HG03469 (cell line): Measurements from ENCODE around the gene RBM5.
"Not testable (repeated sequence)": the region's sequence is repeated elsewhere in the genome, so short reads cannot be mapped to it uniquely, and the experiment has no call there.

ENCODE experiments used
- ATAC-seq: cut with Tn5 transposase; IDR thresholded peaks from one replicate; pipeline ENCODE4 v1.9.1; 2021; ENCODE audit warnings: mild to moderate bottlenecking, moderate library complexity, moderate number of reproducible peaks; ENCODE audit not compliant: unreplicated experiment

RBM5 gene

DNA sequence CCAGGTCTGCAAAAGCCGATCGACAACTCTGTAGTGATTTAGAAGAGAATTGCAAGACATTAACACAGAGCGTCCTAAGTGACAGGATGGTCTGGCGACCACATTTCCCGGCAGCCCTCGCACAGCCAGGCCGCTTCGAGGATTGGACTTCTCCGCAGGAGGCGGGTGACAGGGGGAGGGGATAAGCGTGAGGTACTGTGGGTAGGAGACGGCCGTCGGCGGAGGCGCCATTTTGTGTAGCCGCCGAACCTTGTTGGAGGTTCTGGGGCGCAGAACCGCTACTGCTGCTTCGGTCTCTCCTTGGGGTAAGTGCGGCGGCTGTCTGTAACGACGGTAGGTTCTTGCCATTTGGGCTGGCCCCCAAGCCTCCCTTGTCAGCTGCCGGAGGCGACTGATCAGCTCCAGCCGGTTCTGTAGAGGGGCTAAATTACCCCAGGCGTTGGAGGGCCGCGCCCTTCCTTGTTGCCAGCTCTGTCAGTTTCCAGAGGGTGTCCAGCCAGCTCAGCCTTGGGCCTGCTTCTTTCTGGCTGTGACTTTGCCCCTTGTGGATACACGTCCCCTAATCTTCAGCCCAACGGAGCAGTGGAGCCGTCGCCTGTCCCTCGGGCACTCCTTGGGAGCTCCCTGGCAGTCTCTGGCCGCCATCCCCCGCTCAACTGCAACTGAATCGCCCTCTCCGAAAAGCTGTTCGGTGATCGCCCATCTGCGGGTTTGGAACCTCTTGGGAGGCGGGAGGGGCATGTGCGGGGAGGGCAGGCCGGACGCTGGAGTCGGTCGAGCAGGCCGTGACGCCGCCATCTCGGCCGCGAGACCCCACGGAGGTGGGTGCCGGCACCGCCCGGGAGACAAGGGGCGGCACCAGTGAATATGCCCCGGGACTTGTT is at the start of gene RBM5:
Gene RBM5 (plus strand): TSS at position 195 of the 884 bp plus-strand sequence. CDS start 1,516 bp downstream, outside the sequence.
- peak; percentile 89 for ATAC-seq

DNA sequence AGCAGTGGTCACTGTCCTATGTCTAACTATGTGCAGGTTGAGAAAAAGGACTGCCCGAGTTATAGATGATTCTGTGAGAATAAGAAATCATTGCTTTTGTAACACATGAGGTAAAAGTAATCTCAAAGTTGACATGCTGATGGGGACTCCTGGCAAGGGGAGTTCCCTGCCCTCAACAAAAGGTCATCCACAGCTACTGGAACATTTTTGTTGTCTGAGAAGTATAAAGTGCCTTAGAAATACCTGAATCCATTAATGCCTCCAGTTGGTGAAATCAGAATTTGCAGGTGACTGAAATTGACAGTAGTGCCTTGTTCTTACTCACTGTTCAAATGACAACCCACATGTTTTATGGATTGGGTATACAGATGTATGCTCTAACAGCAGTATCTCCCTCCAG is 43.7 kb upstream of the RBM5 start:
- no peak for ATAC-seq

DNA sequence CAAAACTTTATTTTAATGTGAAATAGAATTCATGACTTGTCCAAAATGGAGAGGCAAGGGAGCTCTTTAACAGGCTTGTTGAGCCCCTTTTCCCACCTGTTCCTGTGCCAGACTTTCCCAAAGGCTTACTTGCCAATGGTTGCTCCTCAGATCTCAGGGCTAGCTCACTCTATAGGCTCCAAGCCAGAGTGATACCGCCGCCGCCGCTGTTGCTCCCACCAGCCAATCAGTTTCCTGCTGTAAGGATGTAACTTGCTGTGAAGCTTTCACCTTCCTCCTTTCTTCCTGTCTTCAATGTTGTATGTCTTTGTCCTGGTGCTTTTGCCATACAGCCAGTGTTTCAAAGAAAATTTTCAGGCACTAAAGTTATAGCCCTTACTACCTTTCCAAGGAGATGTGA is 41.3 kb upstream of the RBM5 start:
- ATAC-seq = no peak

DNA sequence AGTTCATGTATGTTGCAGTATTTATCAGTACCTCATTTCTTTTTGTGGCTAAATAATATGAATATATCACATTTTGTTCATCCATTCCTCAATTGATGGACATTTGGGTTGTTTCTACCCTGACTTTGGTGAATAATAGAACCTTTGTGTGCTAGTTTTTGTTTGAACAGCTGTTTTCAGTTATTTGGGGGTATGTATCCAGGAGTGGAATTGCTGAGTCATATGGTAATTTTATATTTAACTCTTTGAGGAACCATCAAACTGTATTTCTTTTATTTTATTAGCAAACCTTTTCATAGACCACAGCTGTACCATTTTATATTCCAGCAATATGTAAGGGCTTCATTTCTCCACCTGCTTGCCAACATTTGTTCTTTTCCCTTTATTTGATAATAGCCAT is 38.4 kb upstream of the RBM5 start:
- ATAC-seq = no peak

DNA sequence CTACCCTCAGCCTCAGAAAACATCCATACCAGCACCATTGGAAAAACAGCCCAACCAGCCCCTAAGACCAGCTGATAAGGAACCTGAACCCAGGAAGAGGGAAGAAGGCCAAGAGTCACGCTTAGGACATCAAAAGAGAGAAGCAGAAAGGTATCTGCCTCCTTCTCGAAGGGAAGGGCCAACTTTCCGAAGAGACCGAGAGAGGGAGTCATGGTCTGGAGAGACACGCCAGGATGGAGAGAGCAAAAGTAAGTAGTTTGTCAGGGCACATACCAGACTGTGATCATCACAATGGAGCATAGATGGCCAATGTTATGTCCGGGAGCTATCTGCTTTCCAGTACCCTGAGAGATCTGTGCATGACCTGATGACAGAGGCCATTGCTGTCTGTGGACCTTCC is 31.0 kb upstream of the RBM5 start:
- no peak for ATAC-seq

DNA sequence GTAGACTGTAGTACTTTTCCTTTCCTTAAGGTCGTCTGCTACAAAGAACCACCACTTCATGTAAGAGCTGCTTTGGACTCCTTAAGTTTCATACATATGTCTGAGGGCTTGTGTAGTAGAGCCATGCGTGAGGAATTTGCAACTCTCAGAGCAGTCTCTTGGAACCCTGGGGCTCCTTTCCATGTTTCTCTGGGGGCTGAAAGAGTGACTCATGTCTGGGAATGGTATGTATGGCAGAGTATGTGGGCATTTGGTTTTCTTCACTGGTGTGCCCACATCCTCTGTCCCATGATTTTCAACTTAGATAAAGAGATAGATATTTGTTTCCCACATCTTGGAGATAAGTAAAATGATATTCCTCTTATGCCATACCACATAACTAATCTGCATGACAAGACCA is 20.6 kb upstream of the RBM5 start:
- ATAC-seq = no peak

DNA sequence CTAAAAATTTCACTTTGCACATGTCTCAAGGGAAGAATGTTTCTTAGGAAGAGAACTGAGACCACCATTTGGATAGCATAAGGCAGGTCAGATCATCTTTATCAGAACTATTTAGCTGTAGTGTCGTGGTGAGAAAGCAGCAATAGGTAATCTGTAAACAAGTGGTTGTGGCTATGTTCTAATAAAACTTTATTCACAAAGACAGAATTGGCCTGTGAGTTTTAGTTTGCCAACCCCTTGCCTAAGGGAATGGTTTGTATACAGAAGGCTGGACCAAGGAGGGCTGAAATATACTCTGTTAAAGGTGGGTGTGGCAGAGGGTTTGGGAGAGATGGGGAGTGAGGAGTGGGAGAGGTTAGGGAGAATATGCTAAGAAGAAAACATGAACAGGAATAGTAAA is 10.6 kb upstream of the RBM5 start:
- no peak for ATAC-seq

DNA sequence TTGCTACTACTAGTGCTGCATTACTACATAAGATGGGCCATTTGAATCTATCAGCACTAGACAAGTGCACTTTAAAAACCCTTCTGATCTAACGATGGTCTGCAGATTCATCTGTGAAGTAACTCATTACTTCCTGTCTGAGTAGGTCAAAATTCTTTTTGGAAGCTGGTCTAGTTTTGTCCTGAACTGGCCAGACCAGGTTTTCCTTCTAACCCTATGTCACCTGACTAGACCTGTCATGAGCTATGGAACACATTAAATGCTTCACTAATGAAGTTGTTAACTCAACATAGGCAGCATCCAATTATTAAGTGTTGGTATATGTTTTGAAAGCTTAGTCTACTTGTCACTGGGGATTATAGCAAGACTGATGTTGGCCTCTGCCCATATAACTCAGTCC is 10.1 kb upstream of the RBM5 start:
- ATAC-seq = no peak

DNA sequence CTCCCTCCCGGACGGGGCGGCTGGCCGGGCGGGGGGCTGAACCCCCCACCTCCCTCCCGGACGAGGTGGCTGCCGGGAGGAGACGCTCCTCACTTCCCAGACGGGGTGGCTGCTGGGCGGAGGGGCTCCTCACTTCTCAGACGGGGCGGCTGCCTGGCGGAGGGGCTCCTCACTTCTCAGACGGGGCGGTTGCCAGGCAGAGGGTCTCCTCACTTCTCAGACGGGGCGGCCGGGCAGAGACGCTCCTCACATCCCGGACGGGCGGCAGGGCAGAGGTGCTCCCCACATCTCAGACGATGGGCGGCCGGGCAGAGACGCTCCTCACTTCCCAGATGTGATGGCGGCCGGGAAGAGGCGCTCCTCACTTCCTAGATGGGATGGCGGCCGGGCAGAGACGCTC is 3.8 kb upstream of the RBM5 start:
- ATAC-seq = not testable (repeated sequence)

DNA sequence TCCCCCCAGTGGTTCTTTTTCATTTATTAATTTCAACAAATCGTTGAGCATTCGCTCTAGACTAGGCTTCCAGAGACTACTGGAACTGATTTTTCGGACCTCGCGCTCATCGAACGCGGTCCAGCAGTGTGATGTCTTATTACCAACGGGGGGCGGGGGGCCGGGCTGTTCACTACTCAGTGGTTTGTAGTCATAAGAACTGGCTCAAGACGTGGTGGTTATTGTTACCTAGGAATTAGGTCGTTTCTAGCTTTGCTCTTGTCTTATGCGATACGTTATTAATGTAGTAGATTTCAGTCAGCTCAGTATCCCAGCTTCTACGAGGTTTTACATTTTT is 858 bp downstream of the RBM5 start:
- ATAC-seq = no peak

DNA sequence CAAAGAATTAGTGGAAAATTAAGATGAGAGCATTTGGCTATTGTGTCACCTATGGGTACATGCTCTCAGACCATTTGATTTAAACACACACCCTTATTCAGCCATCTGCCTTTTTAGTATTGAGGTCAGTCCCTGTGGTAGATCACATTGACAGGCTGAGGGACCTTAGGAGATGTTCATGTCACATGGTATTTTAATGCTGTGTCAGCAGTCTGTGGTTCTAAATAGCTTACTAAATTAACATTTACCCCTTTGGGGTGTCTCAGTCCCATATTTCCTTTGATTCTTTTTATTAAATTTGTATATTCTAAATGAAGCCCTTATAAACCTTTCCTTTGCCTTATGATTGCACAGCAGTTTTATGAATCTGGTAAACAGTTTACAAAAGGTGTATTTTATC is 2.3 kb downstream of the RBM5 start:
- ATAC-seq = no peak

DNA sequence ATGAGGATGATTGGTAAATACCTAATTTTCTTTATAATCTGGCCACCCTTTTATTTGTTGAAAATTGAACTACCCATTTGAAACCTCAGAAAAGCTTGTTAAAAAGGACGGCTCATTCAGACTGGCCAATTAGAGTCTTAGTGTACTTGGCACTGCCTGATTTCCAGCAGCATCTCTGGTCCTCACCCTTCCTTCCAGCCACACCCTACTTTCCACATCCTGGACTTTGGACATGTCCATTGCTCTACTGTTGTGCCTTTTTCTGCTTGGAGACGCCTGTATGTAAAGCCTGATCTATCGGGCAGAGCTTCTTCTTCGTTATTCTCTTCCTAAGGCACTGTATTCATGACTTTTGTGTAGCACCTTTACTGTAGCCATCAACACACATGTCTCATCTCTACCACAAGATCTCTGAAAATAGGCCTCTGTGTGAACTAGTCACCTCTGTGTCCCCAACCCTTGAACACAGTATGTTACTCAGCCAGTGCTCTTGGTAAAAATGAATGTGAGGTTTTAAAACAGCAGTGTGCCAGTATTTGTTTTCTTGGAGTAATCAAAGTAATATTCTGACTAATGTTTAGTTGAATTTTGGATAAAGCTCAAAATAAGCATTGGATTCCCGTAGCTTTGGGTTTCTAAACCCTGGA is 6.8 kb downstream of the RBM5 start:
- ATAC-seq = no peak

DNA sequence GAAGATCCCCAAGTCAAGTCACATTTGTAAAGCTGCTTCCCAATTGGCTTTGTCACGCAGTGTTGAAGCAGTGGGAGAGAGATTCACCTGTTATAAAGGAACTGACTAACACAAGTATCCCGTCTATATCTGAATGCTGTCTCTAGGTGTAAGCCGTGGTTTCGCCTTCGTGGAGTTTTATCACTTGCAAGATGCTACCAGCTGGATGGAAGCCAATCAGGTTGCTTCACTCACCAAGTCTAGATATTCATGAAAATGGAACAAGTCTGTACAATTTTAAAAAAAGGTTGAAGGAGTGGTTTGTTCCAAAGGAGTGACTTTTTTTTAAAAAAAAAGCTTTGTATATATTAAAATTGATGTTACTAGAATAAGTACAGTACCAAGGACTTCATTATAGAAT is 11.7 kb downstream of the RBM5 start:
- no peak for ATAC-seq

DNA sequence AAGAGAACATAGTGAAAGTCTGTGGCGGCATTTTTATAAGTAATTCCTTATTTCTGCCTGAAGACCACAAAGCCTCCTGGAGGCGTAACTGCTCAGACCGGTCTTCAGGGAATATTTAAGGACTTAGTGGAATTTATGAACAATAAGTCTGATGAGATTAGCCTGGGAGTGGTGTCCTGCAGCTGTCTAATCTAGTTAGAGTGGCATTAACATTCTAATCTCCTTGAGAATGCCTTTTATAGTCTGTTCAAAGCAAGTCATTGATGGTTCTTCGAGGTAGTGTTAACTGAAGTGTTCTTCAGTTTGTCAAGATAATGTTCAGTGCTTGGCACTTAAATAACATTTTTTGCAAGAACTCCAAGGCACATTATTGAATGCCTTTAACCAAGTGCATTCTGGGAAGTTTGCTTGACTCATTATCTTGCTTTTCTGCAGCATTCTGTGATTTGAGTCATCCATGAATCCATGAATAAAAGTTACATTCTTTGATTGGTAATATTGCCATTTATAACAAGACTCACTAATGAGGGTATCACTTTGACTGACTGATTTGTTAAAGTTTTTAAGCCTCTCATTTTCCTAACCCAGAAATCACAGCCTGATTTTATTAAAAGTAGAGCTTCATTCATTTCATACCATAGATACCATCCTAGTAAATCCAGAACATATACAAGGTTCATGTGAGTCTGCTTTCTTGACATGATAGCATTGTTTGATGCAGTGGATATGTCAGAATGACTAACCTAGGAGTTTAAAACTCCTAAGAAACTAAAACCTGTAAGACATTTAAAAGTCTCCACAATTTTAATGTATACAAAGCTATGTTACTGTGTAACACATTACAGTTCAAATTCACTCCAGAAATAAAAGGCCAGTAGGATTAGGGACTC is 12.5 kb downstream of the RBM5 start:
- no peak for ATAC-seq

DNA sequence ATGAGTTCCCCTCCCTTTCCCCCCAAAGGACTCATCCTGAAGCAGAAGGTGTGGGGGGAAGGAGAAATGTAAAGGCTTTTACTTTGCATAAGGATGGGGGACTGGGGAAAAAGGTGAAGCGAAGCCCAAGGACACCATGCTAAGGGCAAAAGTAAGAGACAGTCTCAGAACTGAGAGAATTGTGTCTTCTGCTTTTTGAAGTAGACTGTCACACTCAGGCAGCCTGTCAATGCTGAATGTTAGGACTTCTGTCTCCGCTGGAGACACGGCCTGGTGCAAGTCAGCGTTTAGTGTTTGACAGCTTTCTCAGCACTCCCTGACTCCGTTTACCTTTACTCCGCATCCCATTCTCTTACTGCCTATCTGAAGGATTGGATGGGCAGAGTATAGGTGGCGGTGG is 13.8 kb downstream of the RBM5 start:
- ATAC-seq = no peak

DNA sequence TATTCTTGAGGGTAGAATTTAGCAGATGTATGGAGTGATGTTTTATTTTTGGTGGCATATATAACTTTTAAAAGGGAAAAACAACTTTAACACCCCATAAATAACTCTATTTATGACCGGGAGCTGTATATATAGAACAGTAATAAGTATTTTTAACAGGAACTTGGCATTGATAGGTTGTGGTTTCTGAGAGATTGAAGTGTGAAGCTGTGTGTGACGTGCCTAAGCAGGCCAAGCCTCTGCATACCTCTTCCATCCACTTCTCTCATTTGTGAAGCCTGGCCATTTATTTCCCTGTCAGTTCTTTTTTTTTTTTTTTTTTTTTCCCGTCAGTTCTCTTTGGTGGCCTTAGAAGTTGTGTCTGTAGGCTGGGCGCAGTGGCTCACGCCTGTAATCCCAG is 23.0 kb downstream of the RBM5 start:
- ATAC-seq = no peak

DNA sequence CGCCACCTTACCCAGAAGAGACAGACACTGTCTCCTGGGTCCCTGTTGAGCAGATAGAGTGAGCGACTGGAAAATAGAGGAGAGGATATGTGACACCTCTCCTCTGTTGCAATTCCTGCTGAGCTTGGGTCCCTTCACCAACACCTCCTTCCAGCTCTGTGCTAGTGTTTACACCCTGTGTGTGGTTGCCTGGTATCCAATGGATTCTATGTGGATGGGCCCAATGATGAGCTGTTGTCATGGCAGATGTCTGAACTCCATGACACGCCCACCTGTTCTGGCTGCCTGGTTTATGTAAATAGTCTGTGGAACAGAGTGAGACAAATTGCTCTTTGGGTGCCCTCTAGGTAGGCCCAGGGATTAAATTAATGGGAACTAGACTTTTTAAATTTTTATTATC is 23.7 kb downstream of the RBM5 start:
- no peak for ATAC-seq

DNA sequence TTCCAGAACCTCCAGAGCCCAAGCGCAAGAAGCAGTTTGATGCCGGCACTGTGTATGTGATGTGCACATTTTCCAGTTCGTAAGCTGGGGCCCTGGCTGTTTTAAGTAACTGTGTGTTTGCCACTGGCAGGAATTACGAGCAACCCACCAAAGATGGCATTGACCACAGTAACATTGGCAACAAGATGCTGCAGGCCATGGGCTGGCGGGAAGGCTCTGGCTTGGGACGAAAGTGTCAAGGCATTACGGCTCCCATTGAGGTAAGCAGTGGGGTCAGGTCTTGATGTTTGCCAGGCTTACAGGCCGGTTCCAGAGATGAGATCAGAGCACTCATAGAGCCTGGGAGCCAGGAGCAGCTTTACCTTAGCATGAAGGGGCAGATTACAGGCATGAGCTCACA is 28.4 kb downstream of the RBM5 start:
- ATAC-seq = no peak

DNA sequence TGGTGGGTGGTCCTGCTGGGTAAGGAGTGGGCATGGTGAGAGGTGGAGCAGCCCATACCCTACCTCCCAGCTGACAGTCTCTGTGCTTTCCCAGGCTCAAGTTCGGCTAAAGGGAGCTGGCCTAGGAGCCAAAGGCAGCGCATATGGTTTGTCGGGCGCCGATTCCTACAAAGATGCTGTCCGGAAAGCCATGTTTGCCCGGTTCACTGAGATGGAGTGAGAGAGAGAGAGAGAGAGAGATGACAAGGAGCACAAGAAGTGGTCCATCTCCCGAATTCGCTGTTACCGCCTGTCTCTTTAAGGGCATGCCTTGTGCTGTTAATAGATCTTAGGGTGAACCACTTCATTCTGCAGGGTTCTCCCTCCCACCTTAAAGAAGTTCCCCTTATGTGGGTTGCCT is 29.5 kb downstream of the RBM5 start:
- no peak for ATAC-seq

DNA sequence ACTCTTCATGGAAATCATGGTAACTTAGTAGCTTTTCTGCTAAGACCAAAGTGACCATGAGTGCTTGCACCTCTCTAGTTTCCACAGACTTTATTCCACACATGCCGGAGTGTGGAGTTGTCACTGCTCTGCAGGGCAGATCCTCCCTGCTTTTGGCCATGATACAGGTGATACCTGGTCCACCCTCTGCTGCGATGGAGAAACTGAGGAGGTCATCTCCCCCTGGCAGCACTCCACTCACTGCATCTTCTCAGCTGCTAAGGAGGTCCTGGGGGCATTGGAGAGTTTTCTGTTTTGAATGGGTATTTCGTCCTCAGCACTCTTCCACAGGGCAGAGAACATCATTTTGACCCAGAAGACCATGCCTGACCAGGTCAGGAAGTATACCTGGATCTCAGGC is 31.1 kb downstream of the RBM5 start:
- ATAC-seq = no peak

DNA sequence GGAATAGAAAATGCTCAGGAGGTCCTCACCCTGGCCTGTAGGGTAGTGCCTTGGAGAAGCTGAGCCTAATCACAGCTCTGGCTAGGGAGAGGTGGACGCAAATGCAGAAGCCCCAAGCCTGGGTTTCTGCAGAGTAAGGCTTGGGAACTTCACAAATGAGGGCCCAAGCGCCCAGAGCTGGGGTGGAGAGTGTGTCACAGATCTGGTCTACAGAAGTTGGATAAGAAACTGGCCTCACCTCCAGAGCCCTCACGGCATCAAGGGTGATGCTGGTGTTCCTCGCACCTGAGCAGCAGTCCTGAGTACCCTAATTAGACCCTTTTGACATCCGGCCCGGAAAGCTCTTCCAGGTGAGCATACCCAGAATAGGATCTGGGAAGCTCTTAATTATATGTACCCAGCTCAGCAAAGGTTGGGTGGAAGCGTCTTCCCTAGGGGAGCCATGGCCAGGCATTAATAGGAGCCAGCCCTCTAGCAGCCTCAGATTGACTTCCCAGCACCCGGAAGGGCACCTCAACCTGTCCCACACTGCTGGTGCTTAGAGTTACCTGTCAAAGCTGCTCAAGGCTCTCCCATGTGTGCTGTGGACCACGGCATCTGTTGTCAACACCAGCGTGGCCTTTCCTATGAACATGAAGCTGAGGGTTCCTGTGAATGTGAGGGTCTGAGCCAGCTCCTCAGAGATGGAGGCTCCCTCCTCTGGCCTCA is 31.8 kb downstream of the RBM5 start:
- ATAC-seq = no peak
